ENCODE measurements around the gene PRKRIP1. TPM values are rescaled to one million over a fixed set of nuclear protein-coding genes. Genes with fewer than 3 reads are reported as not detected.

The PRKRIP1 gene
- total and polyA plus RNA-seq, 2 donors from 2014 or later, result 20.8 to 25.9 TPM

DNA sequence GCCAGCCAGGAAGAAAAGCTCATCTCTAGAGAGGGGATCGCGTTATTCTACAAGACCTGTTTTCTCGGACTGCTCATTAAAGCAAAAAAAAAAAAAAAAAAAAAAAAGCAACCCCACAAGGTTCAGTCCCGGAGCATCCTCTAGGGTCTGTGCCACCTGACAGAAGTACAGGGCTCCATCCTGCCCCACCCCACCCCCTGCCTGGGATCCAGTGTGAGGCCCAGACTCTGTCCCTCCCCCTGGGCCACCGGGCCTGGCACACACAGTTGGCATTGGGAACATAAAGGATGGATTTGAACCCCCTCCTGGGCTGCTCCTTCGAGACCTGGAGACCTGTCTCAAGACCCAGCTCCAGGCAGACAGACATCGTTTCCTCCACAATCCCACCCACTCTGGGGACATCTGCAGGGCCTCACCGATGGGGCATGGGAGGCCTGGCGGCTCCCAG lies 37.9 kb downstream of the PRKRIP1 start:
- FAIRE-seq (no peak), DNase-seq (peak in 1 of 5 donors; percentile 73)
- Histone ChIP-seq H3K4me3 (ENCODE audit: low read length in 3 of 3) (peak overlapping the region; percentile 24 to 68 (median 53)), H3K27me3 (ENCODE audit: control insufficient read depth, insufficient read depth, low read length) (no peaks in the 10 kb centered on the region), H3K9me3 (ENCODE audit: control insufficient read depth in 2 of 3, insufficient read depth in 1 of 3, low read length in 3 of 3) (no peaks in the 10 kb centered on the region), H3K27ac (ENCODE audit: low read depth in 2 of 2, low read length in 2 of 2) (peak overlapping the region; percentile 26 to 71), H3K9ac (ENCODE audit: low read length in 3 of 3) (peak overlapping the region; percentile 2 to 71 (median 18)), H3K4me1 (ENCODE audit: control insufficient read depth in 2 of 3, insufficient read depth in 2 of 3, low read depth in 1 of 3, low read length in 3 of 3) (peaks cover 0 to 14% (median 7%) of the 10 kb centered on the region in 3 donors), H3K36me3 (ENCODE audit: control insufficient read depth in 2 of 3, insufficient read depth in 3 of 3, low read length in 3 of 3) (no peaks in the 10 kb centered on the region)
- intact Hi-C loops (cut with DNase I), result no loop called here
- TF ChIP-seq, protein P1, sequence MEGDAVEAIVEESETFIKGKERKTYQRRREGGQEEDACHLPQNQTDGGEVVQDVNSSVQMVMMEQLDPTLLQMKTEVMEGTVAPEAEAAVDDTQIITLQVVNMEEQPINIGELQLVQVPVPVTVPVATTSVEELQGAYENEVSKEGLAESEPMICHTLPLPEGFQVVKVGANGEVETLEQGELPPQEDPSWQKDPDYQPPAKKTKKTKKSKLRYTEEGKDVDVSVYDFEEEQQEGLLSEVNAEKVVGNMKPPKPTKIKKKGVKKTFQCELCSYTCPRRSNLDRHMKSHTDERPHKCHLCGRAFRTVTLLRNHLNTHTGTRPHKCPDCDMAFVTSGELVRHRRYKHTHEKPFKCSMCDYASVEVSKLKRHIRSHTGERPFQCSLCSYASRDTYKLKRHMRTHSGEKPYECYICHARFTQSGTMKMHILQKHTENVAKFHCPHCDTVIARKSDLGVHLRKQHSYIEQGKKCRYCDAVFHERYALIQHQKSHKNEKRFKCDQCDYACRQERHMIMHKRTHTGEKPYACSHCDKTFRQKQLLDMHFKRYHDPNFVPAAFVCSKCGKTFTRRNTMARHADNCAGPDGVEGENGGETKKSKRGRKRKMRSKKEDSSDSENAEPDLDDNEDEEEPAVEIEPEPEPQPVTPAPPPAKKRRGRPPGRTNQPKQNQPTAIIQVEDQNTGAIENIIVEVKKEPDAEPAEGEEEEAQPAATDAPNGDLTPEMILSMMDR (IDR thresholded peaks at IDR 0.05; ENCODE audit: borderline replicate concordance, extremely low read depth, insufficient read depth), result no peak

DNA sequence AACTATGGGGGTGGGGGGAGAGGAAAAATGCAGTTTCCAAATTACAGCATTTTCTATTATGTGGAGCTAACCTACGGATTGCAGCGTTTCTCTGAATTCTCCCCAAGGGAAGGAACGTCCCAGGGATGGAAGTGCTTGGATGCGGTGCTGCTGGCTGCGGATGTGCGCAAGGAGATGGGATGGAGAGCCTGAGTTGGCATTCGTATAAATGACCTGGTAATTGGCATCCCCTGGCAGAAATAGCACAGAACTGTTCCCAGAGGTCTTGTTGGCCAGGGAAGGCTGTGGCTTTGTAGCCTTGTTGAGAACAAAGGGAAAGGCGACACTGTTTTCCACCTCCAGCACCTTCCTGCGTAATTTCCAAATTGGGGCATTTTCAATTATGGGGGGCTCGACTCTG lies 40.0 kb downstream of the PRKRIP1 start:
- no peak for DNase-seq
- no peaks in the 10 kb centered on the region for H3K27me3 ChIP-seq (ENCODE audit: control insufficient read depth, insufficient read depth, low read length)
- TF ChIP-seq, protein P1 (IDR thresholded peaks at IDR 0.05; ENCODE audit: borderline replicate concordance, extremely low read depth, insufficient read depth), result no peak
- H3K9ac ChIP-seq (ENCODE audit: low read length in 3 of 3), result no peak overlapping the region
- H3K4me3 ChIP-seq (ENCODE audit: low read length in 3 of 3), result no peak overlapping the region
- no peaks in the 10 kb centered on the region for H3K36me3 ChIP-seq (ENCODE audit: control insufficient read depth in 2 of 3, insufficient read depth in 3 of 3, low read length in 3 of 3)
- no peak for FAIRE-seq
- H3K27ac ChIP-seq (ENCODE audit: low read depth in 2 of 2, low read length in 2 of 2), result no peak overlapping the region
- peaks cover 0 to 14% (median 7%) of the 10 kb centered on the region in 3 donors for H3K4me1 ChIP-seq (ENCODE audit: control insufficient read depth in 2 of 3, insufficient read depth in 2 of 3, low read depth in 1 of 3, low read length in 3 of 3)
- intact Hi-C loops (cut with DNase I), result no loop called here
- no peaks in the 10 kb centered on the region for H3K9me3 ChIP-seq (ENCODE audit: control insufficient read depth in 2 of 3, insufficient read depth in 1 of 3, low read length in 3 of 3)

DNA sequence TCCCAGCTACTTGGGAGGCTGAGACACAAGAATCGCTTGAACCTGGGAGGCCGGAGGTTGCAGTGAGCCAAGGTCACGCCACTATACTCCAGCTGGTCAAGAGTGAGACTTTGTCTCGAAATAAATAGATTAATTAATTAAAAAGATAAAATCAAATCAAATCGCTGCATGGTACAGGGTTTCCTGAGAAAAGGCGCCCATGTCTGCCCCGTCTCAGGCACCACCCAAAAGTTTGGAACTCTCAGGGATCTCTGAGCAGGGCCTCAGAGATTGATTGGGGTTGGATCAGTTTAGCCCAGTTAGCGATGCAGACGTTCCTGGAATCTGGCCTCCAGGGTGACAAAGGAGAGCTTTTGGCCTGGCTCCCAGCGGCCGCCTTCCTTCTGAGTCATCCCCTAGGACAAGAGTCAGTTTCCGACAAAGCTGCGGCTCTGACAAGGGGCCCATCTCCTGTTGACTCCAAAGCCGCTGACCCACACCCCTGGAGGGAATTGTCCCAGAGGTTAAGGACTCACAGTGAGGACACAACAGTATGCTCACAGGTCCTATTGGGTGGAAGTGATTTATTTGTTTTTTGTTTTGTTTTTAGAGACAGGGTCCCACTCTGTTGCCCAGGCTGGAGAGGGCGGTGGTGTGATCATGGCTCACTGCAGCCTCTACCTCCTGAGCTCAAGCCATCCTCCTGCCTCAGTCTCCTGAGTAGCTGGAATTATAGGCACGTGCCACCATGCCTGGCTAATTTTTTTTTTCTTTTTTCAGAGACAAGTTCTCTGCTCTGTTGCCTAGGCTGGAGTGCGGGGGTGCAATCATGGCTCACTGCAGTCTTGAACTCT lies 44.0 kb downstream of the PRKRIP1 start:
- intact Hi-C loops (cut with DNase I), result no loop called here
- Histone ChIP-seq H3K36me3 (ENCODE audit: control insufficient read depth in 2 of 3, insufficient read depth in 3 of 3, low read length in 3 of 3) (peaks cover 0 to 4% (median 0%) of the 10 kb centered on the region in 3 donors), H3K9ac (ENCODE audit: low read length in 3 of 3) (no peak overlapping the region), H3K9me3 (ENCODE audit: control insufficient read depth in 2 of 3, insufficient read depth in 1 of 3, low read length in 3 of 3) (no peaks in the 10 kb centered on the region), H3K27ac (ENCODE audit: low read depth in 2 of 2, low read length in 2 of 2) (no peak overlapping the region), H3K4me1 (ENCODE audit: control insufficient read depth in 2 of 3, insufficient read depth in 2 of 3, low read depth in 1 of 3, low read length in 3 of 3) (no peaks in the 10 kb centered on the region), H3K27me3 (ENCODE audit: control insufficient read depth, insufficient read depth, low read length) (no peaks in the 10 kb centered on the region), H3K4me3 (ENCODE audit: low read length in 3 of 3) (no peak overlapping the region)
- FAIRE-seq (no peak), DNase-seq (no peak)
- TF ChIP-seq, protein P1 (IDR thresholded peaks at IDR 0.05; ENCODE audit: borderline replicate concordance, extremely low read depth, insufficient read depth), result no peak

All from kidney (tissue), 14 donors.